ENCODE results near the gene DYSF.

GRCh38 chr2:71570511-71570910, 117.2 kb downstream of the DYSF start:
- TF ChIP-seq CTCF (IDR thresholded peaks at IDR 0.05; ENCODE audit: extremely low read depth in 1 of 2, insufficient read depth in 1 of 2, low read depth in 1 of 2, low read length in 2 of 2) (no peak), POLR2A (IDR thresholded peaks at IDR 0.05; ENCODE audit: low read depth, low read length) (no peak), MYC (IDR thresholded peaks at IDR 0.05; ENCODE audit: low read depth, low read length) (no peak), EZH2 (IDR thresholded peaks at IDR 0.05; ENCODE audit: borderline replicate concordance, low read depth, low read length, severe bottlenecking) (no peak)

All from endothelial cell of umbilical vein (primary cell).